ENCODE data around the gene TUBD1. TPM values are rescaled to one million over a fixed set of nuclear protein-coding genes. Genes with fewer than 3 reads are reported as not detected.
"Not testable (repeated sequence)": the region's sequence is repeated elsewhere in the genome, so short reads cannot be mapped to it uniquely, and the experiment has no call there.

TUBD1 gene
- total RNA-seq, 1 donor, result 6.5 TPM

GRCh38 chr17:59848385-59848668 lies 44.4 kb downstream of the TUBD1 start:
- DNase-seq (ENCODE audit: low read depth), result no peak
- TF ChIP-seq, protein P1, sequence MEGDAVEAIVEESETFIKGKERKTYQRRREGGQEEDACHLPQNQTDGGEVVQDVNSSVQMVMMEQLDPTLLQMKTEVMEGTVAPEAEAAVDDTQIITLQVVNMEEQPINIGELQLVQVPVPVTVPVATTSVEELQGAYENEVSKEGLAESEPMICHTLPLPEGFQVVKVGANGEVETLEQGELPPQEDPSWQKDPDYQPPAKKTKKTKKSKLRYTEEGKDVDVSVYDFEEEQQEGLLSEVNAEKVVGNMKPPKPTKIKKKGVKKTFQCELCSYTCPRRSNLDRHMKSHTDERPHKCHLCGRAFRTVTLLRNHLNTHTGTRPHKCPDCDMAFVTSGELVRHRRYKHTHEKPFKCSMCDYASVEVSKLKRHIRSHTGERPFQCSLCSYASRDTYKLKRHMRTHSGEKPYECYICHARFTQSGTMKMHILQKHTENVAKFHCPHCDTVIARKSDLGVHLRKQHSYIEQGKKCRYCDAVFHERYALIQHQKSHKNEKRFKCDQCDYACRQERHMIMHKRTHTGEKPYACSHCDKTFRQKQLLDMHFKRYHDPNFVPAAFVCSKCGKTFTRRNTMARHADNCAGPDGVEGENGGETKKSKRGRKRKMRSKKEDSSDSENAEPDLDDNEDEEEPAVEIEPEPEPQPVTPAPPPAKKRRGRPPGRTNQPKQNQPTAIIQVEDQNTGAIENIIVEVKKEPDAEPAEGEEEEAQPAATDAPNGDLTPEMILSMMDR (IDR thresholded peaks at IDR 0.05; ENCODE audit: insufficient read depth, low read depth, low read length), result no peak
- no peak overlapping the region for H3K4me3 ChIP-seq (ENCODE audit: low read depth, low read length)

DNA sequence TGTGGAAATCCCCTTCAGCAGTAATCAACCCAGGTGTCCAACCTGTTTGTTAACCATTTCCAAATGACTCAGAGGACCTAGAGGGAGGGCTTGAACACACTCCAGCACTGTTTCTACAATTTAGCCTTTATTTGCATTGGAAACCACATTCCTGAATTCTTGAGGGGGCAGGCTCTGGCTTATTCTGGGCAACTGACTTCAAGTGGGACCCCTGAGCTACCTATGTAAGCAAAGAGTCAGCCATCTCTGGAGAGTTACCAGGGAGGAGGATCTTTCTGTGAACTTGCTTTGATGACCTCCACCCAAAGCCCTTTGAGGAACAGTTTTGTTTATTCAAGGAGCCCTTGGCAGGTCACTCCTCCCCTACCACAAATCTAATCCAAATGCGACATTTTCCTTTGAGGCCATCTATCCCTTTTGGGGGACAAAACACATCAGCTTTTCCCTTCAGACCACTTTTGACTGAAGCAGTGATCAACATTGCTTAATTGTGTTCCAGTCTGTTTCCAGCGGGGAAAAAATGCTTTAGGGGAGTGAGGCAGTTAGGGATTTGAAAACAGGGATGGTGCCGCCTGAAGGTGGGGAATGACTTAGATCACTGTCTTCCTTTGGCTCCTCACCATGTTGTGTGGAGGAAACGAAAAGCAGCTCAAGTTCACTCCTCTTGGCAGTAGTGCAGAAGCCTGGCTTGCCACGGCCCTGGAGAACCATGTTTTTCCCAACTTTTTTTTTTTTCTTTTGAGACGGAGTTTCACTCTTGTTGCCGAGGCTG lies 46.2 kb downstream of the TUBD1 start:
- no peak overlapping the region for H3K4me3 ChIP-seq (ENCODE audit: low read depth, low read length)
- TF ChIP-seq, protein P1 (IDR thresholded peaks at IDR 0.05; ENCODE audit: insufficient read depth, low read depth, low read length), result no peak
- DNase-seq (ENCODE audit: low read depth), result peak; percentile 90

- TF ChIP-seq, protein P1 (IDR thresholded peaks at IDR 0.05; ENCODE audit: insufficient read depth, low read depth, low read length), result no peak
- peak; percentile 84 for DNase-seq (ENCODE audit: low read depth)
- no peak overlapping the region for H3K4me3 ChIP-seq (ENCODE audit: low read depth, low read length)
These were observed 46.9 kb downstream of the TUBD1 start for GRCh38 chr17:59845595-59846393.

DNA sequence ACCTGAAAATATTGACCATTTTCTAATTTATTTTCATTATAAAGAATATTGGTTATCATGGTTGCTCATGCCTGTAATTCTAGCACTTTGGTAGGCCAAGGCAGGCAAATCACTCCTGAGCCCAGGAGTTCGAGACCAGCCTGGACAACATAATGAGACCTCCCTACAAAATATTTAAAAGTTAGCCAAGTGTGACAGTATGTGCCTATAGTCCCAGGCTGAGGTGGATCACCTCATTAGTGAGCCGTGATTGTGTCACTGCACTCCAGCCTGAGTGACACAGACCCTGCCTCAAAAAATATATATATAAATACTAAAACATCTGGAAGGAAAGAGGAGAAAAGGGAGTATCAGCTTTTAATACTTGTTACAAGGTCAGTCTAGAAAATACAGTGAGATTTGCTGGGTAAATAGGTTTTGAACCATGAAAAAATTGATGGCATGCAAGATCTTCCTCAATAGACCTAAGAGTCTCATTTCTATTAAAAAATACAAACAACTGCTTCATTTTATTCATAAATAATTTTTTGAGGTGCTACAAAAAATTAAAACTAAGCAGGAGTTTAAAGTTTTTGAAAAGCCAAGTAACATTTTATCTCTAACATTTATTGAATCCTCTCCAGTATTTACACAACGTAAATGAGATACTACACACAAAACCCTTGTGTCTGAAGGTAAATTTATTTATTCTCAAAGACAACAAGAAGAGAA lies 47.7 kb downstream of the TUBD1 start:
- peak; percentile 67 for DNase-seq (ENCODE audit: low read depth)
- TF ChIP-seq, protein P1 (IDR thresholded peaks at IDR 0.05; ENCODE audit: insufficient read depth, low read depth, low read length), result no peak
- no peak overlapping the region for H3K4me3 ChIP-seq (ENCODE audit: low read depth, low read length)

DNA sequence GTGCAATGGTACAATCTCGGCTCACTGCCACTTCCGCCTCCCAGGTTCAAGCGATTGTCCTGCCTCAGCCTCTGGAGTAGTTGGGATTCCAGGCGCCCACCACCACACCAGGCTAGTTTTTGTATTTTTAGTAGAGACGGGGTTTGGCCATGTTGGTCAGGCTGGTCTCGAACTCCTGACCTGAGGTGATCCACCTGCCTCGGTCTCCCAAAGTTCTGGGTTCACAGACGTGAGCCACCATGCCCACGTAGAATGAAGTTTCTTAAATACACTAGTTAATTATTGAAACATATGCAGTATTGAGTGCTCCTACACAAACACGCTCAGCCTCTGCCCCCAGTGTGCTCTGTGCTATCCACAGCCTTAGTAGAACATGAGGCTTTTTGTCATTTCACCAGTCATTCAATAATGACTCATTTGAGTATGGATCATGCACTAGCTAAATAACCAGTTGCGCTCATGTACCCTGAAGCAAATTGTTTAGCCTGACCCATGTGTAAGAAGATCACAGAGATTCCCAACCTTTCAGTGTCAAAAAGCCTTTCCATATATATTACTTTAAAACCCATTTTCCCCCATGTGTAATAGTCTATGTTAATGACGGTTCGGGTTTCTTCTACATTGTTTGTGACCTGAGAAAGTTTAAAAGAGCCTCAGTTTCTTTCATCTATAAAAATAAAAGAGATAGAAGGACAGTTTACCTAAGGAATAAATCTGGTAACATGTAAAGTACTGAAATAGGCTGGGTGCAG lies 49.7 kb downstream of the TUBD1 start:
- no peak overlapping the region for H3K4me3 ChIP-seq (ENCODE audit: low read depth, low read length)
- peak; percentile 97 for DNase-seq (ENCODE audit: low read depth)
- TF ChIP-seq, protein P1 (IDR thresholded peaks at IDR 0.05; ENCODE audit: insufficient read depth, low read depth, low read length), result no peak

GRCh38 chr17:59841882-59842263 lies 50.9 kb downstream of the TUBD1 start:
- H3K4me3 ChIP-seq (ENCODE audit: low read depth, low read length), result peak overlapping the region; percentile 80
- not testable (repeated sequence) for DNase-seq (ENCODE audit: low read depth)

GRCh38 chr17:59841091-59841881 lies 51.5 kb downstream of the TUBD1 start:
- peak overlapping the region; percentile 80 for H3K4me3 ChIP-seq (ENCODE audit: low read depth, low read length)
- DNase-seq (ENCODE audit: low read depth), result peak; percentile 66

Data from fibroblast of villous mesenchyme (primary cell).